Suprapubic skin (tissue), 4 donors: ENCODE measurements around the gene ADAP1.

ENCODE experiments used
- CTCF ChIP-seq, 2 donors: fragments of 200-600 bp in 1 of 2; fragments of 450-650 bp in 1 of 2; sonication (generic) in 1 of 2; IDR thresholded peaks; one replicate each; pipeline ENCODE4 v1.5.1; 2016 to 2019; ENCODE audit warnings: antibody characterized with exemption in 2 of 2, mild to moderate bottlenecking in 1 of 2, moderate library complexity in 1 of 2
- EP300 ChIP-seq: sonication (generic); formaldehyde crosslinking; IDR thresholded peaks from one replicate; pipeline ENCODE4 v1.6.1; 2017; ENCODE audit warnings: antibody characterized with exemption
- POLR2A ChIP-seq, 2 donors: fragments of 450-650 bp; IDR thresholded peaks; one replicate each; pipeline ENCODE4 v1.6.1; 2017; ENCODE audit warnings: antibody characterized with exemption in 2 of 2, mild to moderate bottlenecking in 2 of 2, moderate library complexity in 2 of 2
- POLR2AphosphoS5 ChIP-seq, 3 donors: sonication (generic); formaldehyde crosslinking; IDR thresholded peaks; one replicate each; pipeline ENCODE4 v1.6.1; 2017; ENCODE audit warnings: antibody characterized with exemption in 3 of 3

- TF ChIP-seq CTCF (IDR thresholded peaks at IDR 0.05) (no peak), POLR2A (IDR thresholded peaks at IDR 0.05) (no peak), EP300 (no peak), POLR2AphosphoS5 (IDR thresholded peaks at IDR 0.05) (no peak)
These were observed 42.5 kb downstream of the ADAP1 start for GRCh38 chr7:911791-912480.
